CD4-positive, alpha-beta T cell treated with Interleukin-10 for 1 hour (primary cell): ENCODE results near the gene PLA2R1.

ENCODE experiments used
- DNase-seq: peaks from one replicate; pipeline ENCODE4 v3.0.0-alpha.2; 2020

PLA2R1 gene

DNA sequence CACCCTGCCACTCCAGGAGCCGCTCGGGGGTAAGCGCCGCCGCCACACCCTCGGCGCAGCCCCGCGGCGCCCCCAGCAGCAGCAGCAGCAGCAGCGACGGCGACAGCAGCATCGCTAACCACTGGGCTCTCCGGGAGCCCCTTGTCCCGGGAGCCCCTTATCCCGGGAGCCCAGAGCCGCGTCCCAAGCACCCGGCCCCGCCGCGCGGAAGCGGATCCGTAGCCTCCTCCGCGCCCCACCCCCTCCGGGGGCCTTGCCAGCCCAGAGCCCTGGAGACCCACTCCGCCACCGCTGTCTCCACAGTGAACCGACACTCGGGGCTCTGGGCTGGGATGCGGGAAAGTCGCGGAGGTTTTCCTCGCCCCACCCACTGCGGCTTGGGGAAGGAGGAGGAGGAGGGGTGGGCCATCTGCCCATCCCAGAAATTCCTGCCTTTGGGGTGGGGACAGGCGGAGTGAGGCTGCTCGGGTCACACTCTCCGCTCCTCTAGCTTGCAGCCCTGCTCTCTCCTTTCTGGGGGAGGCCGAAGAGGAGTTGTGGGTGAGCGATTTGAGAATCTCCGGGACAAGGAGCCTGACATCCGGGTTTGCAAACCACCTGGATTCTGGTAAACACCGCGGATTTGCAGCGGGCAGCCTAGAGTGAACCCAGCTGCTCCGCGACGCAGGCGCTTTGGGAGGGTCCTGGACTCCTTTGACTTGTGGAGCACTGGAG, at the start of gene PLA2R1:
TSS of gene PLA2R1 (minus strand) at position 324 of the 714 bp plus-strand sequence. CDS start at position 112, 212 bp downstream.
- no peak for DNase-seq

DNA sequence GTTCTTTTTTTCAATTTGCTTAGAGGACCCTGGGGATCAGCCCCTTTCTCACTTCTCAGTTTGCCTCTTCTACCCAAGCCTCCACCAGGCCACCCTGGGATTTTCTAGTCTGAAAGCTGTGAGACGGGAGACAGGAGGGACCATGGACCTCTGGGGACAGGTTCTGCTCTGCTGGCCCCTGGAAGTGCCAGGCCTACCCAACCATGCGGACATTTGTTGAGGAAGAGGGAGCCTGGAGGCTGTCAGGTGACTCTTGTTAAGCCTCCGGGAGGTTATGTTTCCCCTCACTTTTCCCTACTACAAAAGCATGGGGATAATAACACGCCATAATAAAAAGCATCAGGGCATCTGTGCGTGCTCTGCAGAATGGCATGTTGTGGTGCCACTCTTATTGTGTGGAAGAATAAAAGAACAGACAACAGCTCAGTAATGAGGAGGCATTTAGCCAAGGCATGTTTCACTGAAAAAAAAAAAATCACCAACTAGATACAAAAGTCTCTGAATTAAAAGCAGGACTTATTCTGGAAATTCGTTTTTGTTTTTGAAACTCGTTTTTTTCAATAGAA, 48.3 kb upstream of the PLA2R1 start:
- DNase-seq, result no peak

GRCh38 chr2:160109939-160110673, 47.7 kb upstream of the PLA2R1 start:
- DNase-seq, result peak; percentile 64

- DNase-seq, result no peak
Observed at GRCh38 chr2:160109243-160109642, 46.8 kb upstream of the PLA2R1 start.

GRCh38 chr2:160108646-160109045, 46.2 kb upstream of the PLA2R1 start:
- no peak for DNase-seq

GRCh38 chr2:160105366-160105765, 43.0 kb upstream of the PLA2R1 start:
- DNase-seq, result no peak

- no peak for DNase-seq
Observed at GRCh38 chr2:160104115-160104514, 41.7 kb upstream of the PLA2R1 start.

DNA sequence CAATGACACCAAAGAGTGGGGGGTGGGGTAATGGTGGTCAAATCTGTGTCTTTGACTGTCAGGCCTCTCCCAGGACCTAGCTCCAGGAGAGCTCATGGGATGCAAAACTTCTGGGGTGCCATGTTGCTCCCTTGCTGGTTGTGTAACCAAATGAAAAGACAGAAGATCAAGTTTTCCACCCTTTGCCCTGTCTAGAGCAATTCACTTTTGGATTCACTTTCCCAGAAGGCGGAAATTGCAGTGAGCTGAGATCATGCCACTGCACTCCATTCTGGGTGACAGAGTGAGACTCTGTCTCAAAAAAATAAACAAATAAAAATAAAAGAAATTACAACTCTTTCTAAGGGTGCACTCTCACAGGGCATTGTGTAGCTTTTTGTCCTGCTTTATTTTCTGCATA, 34.9 kb upstream of the PLA2R1 start:
- no peak for DNase-seq

DNA sequence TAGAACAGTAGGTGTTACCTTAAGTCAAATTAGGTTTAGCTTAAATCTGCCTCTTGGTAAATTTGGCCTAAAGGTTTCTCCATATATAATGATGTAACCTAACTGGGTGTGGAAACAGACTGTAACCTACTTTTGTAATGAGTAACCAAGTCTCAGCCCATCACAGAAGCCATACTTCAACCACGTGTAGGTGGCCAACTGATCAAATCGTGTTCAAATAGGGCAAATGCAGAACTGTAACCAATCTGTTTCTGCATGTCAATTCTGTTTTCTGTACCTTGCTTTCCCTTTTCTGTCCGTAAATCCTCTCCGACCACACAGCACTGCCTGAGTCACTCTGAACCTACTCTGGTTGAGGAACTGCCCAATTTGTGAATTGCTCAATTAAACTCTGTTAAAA, 34.0 kb upstream of the PLA2R1 start:
- DNase-seq, result no peak

GRCh38 chr2:160092445-160092844, 30.0 kb upstream of the PLA2R1 start:
- DNase-seq, result no peak

DNA sequence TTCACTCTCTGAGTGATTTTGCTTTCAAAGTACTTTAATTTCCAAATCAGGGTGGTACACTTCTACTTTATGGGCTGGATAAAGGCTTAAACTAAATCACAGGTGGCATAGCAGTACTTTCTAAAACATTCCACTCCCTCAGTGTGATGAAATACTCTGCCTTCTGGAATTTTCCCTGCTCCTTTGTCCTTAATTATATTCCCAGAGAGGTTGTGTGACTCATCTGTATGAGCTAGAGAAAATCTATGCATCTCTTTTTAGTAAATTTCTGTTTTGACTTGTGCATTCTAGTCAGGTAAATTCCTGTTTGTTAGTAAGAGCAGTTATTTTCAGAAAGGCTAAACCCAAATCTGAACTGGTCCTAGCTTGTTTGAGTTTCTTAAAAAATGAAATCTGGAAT, 29.0 kb upstream of the PLA2R1 start:
- no peak for DNase-seq

- DNase-seq, result no peak
Observed at GRCh38 chr2:160087854-160088745, 25.7 kb upstream of the PLA2R1 start.

GRCh38 chr2:160085662-160086061, 23.2 kb upstream of the PLA2R1 start:
- DNase-seq, result no peak

DNA sequence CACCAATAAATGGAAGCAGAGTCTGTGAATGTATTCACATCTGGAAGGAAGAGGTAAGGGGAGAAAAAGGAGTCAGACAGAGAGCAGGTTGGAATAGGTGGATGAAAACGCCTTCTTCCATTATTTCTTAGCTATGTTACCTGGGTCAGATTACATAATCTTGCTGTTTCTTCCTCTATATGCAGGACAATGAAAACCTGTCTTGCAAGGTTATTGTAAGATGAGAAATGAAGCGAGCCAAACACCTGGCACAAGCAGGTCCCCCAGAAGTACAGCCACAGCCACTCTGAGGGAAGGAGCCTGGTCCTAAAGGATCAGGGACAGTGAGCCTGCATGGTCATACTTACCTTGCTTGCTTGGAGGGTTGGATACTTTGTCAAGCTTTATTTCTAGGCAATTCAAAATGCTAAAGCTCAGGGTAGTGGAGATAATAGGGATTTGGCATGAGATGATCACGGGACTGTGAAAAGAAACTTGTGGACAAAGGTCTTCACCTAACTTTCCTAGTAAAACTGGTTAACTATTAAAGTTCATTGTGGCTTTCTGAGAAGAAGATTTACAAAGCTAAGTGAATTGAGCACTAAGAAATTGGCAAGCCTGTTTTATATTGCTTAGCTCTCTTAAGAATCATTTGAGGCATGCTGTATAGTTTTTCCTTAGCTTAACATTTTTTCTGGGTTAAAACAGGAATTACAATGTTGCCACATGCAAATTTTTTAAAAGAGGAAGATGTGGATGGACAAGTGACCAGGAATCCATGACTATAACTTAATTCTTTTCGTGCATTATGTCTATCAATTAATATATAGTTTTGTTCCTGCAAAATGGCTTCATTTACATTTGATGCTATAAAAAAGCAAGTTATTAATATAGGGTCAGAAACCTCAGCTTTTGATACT, 15.7 kb upstream of the PLA2R1 start:
- DNase-seq, result no peak

DNA sequence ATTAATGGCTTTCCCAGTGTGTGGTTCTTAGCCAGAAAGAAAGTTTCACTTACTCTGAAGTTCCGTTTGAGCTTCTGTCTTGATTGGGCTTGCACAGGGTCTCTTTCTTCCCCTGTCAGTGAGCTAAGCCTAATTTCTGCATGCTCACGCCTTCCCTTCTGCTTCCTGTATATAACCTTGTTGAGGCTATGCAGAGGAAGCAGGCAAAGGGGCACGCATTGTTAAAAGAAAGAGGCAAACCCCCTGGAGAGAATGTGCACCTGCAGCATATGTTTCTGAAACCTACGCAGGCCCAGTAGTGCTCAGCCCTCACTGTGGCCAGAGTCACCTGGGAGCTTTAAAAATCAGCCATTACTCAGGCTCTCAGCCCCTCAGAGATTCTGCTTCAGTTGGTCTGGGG, 14.5 kb upstream of the PLA2R1 start:
- DNase-seq, result no peak

- no peak for DNase-seq
Observed at GRCh38 chr2:160076241-160076640, 13.8 kb upstream of the PLA2R1 start.

- DNase-seq, result no peak
Observed at GRCh38 chr2:160075171-160075570, 12.8 kb upstream of the PLA2R1 start.

DNA sequence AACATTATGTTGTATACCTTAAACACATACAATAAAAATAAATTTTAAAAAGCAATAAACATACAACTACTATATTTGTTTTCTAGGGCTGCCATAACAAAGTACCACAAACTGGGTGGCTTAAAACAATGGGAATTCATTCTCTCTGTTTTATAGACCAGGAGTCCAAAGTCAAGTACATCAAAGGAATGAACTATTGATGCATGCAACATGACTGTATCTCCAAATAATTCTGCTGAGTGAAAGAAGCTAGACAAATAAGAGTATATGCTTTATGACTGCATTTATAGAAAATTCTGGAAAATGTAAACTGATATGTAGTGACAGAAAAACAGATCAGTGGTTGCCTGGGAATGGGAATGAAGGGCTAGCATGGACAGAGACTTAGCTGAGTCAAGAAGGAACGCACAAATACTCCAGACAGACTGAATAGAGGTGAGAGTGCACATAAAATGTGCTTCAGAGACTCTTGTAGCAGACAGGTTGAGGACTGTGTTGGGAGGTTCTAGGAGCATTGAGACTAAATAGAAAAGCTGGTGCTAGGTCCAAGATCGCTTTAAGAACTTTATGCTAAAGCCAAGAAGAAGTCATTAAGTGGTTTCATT, 11.0 kb upstream of the PLA2R1 start:
- DNase-seq, result no peak

- no peak for DNase-seq
Observed at GRCh38 chr2:160068906-160069305, 6.5 kb upstream of the PLA2R1 start.

DNA sequence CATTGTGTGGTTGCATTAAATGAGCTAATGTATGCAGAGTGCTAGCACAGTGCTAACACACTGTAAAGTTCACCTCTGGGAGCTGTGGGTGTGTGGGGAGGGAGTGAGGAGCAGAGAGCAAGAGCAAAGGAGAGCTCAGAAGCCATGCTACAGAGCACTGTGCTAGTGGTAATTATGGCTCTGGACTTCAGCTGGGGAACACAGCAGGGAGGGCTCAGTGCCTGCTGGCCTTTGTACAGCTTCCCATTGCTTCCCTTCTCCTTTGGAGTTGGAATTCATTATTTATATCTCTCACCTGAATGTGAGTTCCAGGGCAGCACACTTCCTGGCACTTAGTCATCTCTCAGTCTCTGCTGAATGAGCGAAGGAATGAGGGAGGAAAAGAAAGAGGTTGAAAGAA, 2.5 kb upstream of the PLA2R1 start:
- no peak for DNase-seq

DNA sequence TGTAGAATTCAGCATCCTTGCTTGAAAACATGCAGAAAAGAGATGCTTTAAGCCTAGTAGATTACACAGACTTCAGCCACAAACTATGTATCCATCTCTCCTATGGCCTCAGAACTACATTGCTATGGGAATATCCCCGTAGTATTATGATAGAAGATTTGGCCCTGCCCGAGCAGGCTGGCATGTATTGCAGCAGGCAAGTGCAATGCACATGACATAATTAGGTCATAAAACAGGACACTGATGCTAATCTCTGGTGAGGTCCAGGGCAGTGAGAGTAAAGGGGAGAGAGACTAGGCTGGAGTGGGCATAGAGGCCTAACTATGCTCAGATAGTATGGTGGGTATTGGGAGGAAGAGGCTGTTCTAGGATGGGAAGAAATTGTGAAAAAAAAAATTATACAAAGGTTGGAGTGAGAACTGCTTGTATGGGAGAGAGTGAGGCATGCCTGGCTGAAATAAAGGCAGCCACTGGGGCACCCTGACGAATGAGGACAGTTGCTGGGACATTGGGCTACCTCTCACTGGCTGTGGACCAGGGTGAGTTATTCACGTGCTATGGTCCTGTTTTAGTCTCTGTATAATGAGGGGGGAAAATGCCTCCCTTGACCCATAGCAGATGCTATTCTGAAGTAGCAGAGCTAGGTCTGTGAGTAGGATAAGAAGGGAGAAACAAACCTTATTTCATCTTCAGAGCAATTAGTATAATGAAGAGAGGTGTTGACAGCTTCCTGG, 1.6 kb upstream of the PLA2R1 start:
- DNase-seq, result no peak
